Measurements from ENCODE around the gene MEF2D. TPM values are rescaled to one million over a fixed set of nuclear protein-coding genes. Genes with fewer than 3 reads are reported as not detected.

MEF2D gene
- total and polyA plus RNA-seq, 3 donors from 2014 or later, result 34.4 to 113 (median 96.8) TPM

DNA sequence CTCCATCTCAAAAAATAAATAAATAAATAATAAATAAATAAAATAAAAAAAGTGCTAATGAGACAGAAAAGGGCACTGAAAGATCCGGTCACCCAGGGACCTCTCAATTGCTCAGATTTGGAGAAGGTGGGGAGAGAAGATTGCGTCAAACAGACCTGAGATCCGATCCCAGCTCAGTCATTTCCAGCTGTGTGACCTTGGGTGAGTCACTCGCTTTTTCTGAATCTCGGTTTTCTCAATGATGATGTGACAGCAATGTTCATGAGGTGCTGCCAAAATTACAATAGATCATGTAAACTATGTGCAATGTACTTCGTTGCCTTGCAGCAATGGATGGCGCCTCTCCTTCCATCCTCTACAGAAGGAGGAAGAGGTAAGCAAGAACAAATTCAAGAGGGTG is 11.1 kb upstream of the MEF2D start:
- H3K27ac ChIP-seq, result peak overlapping the region; percentile 85
- TF ChIP-seq POLR2A (IDR thresholded peaks at IDR 0.05), result no peak
- TF ChIP-seq, protein P1, sequence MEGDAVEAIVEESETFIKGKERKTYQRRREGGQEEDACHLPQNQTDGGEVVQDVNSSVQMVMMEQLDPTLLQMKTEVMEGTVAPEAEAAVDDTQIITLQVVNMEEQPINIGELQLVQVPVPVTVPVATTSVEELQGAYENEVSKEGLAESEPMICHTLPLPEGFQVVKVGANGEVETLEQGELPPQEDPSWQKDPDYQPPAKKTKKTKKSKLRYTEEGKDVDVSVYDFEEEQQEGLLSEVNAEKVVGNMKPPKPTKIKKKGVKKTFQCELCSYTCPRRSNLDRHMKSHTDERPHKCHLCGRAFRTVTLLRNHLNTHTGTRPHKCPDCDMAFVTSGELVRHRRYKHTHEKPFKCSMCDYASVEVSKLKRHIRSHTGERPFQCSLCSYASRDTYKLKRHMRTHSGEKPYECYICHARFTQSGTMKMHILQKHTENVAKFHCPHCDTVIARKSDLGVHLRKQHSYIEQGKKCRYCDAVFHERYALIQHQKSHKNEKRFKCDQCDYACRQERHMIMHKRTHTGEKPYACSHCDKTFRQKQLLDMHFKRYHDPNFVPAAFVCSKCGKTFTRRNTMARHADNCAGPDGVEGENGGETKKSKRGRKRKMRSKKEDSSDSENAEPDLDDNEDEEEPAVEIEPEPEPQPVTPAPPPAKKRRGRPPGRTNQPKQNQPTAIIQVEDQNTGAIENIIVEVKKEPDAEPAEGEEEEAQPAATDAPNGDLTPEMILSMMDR (IDR thresholded peaks at IDR 0.05), result no peak

DNA sequence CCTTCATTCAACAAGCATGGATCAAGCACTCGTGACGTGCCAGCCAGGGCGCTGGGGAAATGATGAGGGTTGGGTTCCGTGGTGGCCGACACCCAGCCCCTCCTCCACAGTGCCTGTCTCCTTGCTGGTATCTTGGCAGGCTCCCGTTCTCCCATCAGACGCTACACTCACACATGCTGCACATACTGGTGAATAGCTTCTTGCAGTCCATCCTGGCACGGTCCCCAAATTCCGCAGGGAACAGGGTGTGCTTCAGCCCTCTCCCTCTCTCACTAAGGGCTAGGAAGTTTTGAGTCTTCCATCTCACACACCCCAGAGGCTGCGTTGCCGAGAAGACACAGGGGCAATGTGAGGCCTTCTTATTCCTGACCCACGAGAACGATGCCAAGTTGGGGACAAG is 10.1 kb upstream of the MEF2D start:
- intact Hi-C loops (cut with DNase I; ENCODE audit: low total_unique reads), result no loop called here
- Histone ChIP-seq H3K27ac (peak overlapping the region; percentile 85), H3K27me3 (no peaks in the 10 kb centered on the region), H3K4me1 (peaks cover 44% of the 10 kb centered on the region), H3K36me3 (ENCODE audit: low read depth, missing control alignments) (no peaks in the 10 kb centered on the region), H3K4me3 (no peak overlapping the region), H3K9me3 (no peaks in the 10 kb centered on the region)
- WGBS, 2 donors, result 27 to 45% methylated on average over 13 of the region's 13 CpGs
- DNase-seq, result peak; percentile 94
- TF ChIP-seq, protein P1 (IDR thresholded peaks at IDR 0.05), result no peak
- TF ChIP-seq POLR2A (IDR thresholded peaks at IDR 0.05), result no peak

More for the DNA sequence above, 11.1 kb upstream of the MEF2D start:
- 70 to 75% methylated on average over 7 of the region's 7 CpGs for WGBS, 2 donors
- Histone ChIP-seq H3K4me1 (peaks cover 39% of the 10 kb centered on the region), H3K4me3 (no peak overlapping the region), H3K36me3 (ENCODE audit: low read depth, missing control alignments) (no peaks in the 10 kb centered on the region), H3K27me3 (no peaks in the 10 kb centered on the region), H3K9me3 (no peaks in the 10 kb centered on the region)
- intact Hi-C loops (cut with DNase I; ENCODE audit: low total_unique reads), result no loop called here
- DNase-seq, result no peak

DNA sequence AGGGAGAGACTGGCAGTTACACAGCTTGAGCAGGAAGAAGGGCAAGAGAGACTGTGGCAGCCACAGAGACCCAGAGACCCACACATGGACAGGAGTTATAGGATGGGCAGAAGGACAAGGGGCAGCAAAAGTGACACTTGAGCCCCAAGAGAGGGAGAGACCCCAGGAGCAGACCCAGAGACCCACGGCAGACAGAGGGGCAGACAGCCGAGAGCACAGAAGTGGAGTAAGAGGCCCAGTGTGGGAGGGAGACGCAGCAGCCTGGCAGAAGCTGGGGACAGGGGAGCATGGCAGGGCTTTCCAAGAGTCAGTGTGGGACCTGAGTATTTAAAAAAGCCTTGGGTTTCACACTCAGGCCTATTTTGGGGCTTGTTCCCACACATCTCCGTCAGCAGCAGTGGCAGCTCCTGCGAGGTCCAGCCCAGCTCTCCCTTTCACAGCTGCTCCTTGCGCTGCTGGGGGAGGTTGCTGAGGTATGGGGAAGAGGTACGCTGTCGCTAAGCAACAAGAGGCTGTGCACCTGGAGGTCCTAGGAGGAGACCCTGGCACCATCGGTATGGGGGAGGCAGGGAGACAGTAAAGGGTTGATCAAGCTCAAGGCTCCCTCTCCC is 9.0 kb upstream of the MEF2D start:
- Histone ChIP-seq H3K27ac (peak overlapping the region; percentile 86 to 90), H3K4me3 (no peak overlapping the region), H3K27me3 (no peaks in the 10 kb centered on the region), H3K9me3 (no peaks in the 10 kb centered on the region), H3K36me3 (ENCODE audit: low read depth, missing control alignments) (no peaks in the 10 kb centered on the region), H3K4me1 (peaks cover 52% of the 10 kb centered on the region)
- 71 to 85% methylated on average over 9 of the region's 9 CpGs for WGBS, 2 donors
- DNase-seq, result no peak
- no peak for TF ChIP-seq POLR2A (IDR thresholded peaks at IDR 0.05)
- TF ChIP-seq, protein P1 (IDR thresholded peaks at IDR 0.05), result no peak
- intact Hi-C loops (cut with DNase I; ENCODE audit: low total_unique reads), result loop anchor here (5.0 kb wide), 1 partner anchor 93 kb away; the partner anchor contains the start of gene GPATCH4

DNA sequence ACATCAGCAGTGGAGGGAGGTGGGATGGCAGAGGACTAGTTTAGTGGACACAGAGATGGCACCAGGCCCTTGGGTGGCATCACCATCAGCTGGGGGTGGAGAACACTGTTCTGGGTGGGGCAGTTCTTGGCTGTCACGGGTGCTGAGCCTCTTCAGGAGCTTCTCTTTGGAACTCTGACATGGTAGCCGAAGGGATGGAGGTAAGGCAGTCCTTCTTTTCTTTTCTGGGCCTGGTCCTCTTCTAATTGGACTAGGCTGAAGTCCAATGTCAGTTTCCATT is 8.3 kb upstream of the MEF2D start:
- Histone ChIP-seq H3K4me1 (peaks cover 59% of the 10 kb centered on the region), H3K9me3 (no peaks in the 10 kb centered on the region), H3K27ac (peak overlapping the region; percentile 86 to 90), H3K36me3 (ENCODE audit: low read depth, missing control alignments) (no peaks in the 10 kb centered on the region), H3K4me3 (no peak overlapping the region), H3K27me3 (no peaks in the 10 kb centered on the region)
- no peak for TF ChIP-seq POLR2A (IDR thresholded peaks at IDR 0.05)
- TF ChIP-seq, protein P1 (IDR thresholded peaks at IDR 0.05), result no peak
- no peak for DNase-seq
- intact Hi-C loops (cut with DNase I; ENCODE audit: low total_unique reads), result loop anchor here (5.0 kb wide), 1 partner anchor 93 kb away; the partner anchor contains the start of gene GPATCH4
- 25 to 61% methylated on average over 1 to 2 of the region's 2 CpGs for WGBS, 2 donors

Measured in testis (tissue), 3 donors.